HCT116 (cell line): ENCODE measurements around the gene COBL. TPM values are rescaled to one million over a fixed set of nuclear protein-coding genes. Genes with fewer than 3 reads are reported as not detected.

Source experiments
- ATAC-seq: fragments of 200-7000 bp; cut with Tn5 transposase; 2 replicates; pipeline ENCODE4 v1.9.1; 2020; ENCODE audit warnings: mild to moderate bottlenecking, moderate library complexity
- BruUV-seq: library from RNA; stranded (reverse); fragments of 400-500 nt; replicated peaks from 2 replicates; lab custom pipeline; 2021; lab: Mats Ljungman, UMichigan
- CTCF ChIA-PET: fragments of 300-600 bp; sonication (Branson Sonifier 250); formaldehyde crosslinking; loops from one replicate; lab custom pipeline; 2021; ENCODE audit warnings: antibody characterized with exemption; lab: Charles Lee
- POLR2A ChIA-PET: fragments of 300-600, 350-600 bp; sonication (Branson Sonifier 250); formaldehyde crosslinking; loops from one replicate; lab custom pipeline; 2021; ENCODE audit warnings: antibody characterized with exemption; lab: Charles Lee
- RAD21 ChIA-PET, 2 experiments: fragments of 300-600 bp; sonication (Branson Sonifier 250); formaldehyde crosslinking; loops; one replicate each; lab custom pipeline; 2023; ENCODE audit warnings: low total read pairs in 2 of 2; ENCODE audit not compliant: uncharacterized antibody in 2 of 2, unreplicated experiment in 2 of 2, low non-redundant PET in 1 of 2; lab: Charles Lee
- DNase-seq: peaks from one replicate; pipeline ENCODE4 v3.0.0-alpha.2; 2010; ENCODE audit warnings: low read depth, low spot score
- H2AFZ ChIP-seq: fragments of 200-600 bp; shearing (Covaris generic), sonication (generic); 2 replicates; pipeline ENCODE4 v1.6.1; 2017; ENCODE audit warnings: low read depth, mixed run types, mixed read lengths, antibody characterized with exemption, low read length; ENCODE audit not compliant: poor library complexity, severe bottlenecking
- H3K27ac ChIP-seq: 2 replicates; pipeline ENCODE4 v1.5.1; 2012; ENCODE audit warnings: low read depth, low read length
- H3K27me3 ChIP-seq: fragments of 200-600 bp; sonication (generic); 2 replicates; pipeline ENCODE4 v1.6.1; 2016; ENCODE audit warnings: mixed run types, low read length, mixed read lengths; ENCODE audit not compliant: insufficient read depth
- H3K36me3 ChIP-seq, 2 experiments: fragments of 200-500 bp in 1 of 2; fragments of 200-600 bp in 1 of 2; sonication (Bioruptor generic) in 1 of 2; sonication (generic) in 1 of 2; 2 replicates each; pipeline versions ENCODE4 v1.5.1 to v1.6.1; 2014 to 2016; ENCODE audit warnings: low read length in 2 of 2, inconsistent platforms in 1 of 2, mixed read lengths in 1 of 2, mixed run types in 1 of 2; ENCODE audit not compliant: insufficient read depth in 2 of 2, control insufficient read depth in 1 of 2
- H3K4me1 ChIP-seq, 2 experiments: fragments of 200-600 bp in 1 of 2; sonication (generic) in 1 of 2; 2 replicates each; pipeline versions ENCODE4 v1.5.1 to v1.6.1; 2012 to 2017; ENCODE audit warnings: low read length in 2 of 2, inconsistent platforms in 1 of 2, mild to moderate bottlenecking in 1 of 2, mixed read lengths in 1 of 2, mixed run types in 1 of 2, moderate library complexity in 1 of 2; ENCODE audit not compliant: insufficient read depth in 2 of 2, control insufficient read depth in 1 of 2
- H3K4me2 ChIP-seq: fragments of 200-600 bp; sonication (generic); 2 replicates; pipeline ENCODE4 v1.6.1; 2017; ENCODE audit warnings: mixed run types, low read length, mixed read lengths
- H3K4me3 ChIP-seq, 2 experiments: fragments of 200-600 bp in 1 of 2; sonication (generic) in 1 of 2; replicated peaks in 1 of 2; 2 replicates each; pipeline ENCODE4 v1.5.1; 2011 to 2016; ENCODE audit warnings: low read length in 2 of 2, control low read depth in 1 of 2, low read depth in 1 of 2, mild to moderate bottlenecking in 1 of 2, mixed read lengths in 1 of 2, mixed run types in 1 of 2
- H3K79me2 ChIP-seq: fragments of 200-600 bp; sonication (generic); 2 replicates; pipeline ENCODE4 v1.6.1; 2017; ENCODE audit warnings: mild to moderate bottlenecking, mixed run types, low read length, moderate library complexity, mixed read lengths; ENCODE audit not compliant: insufficient read depth
- H3K9ac ChIP-seq: fragments of 200-600 bp; sonication (generic); 2 replicates; pipeline ENCODE4 v1.6.1; 2016; ENCODE audit warnings: low read length, mixed read lengths
- H3K9me2 ChIP-seq: fragments of 200-600 bp; sonication (generic), shearing (Covaris generic); 2 replicates; pipeline ENCODE4 v1.6.1; 2017; ENCODE audit warnings: mixed run types, mild to moderate bottlenecking, moderate library complexity; ENCODE audit not compliant: insufficient read depth
- H3K9me3 ChIP-seq, 2 experiments: fragments of 200-500 bp in 1 of 2; fragments of 200-600 bp in 1 of 2; sonication (Bioruptor generic) in 1 of 2; sonication (generic) in 1 of 2; 2 replicates each; pipeline ENCODE4 v1.6.1; 2014 to 2017; ENCODE audit warnings: low read length in 2 of 2, mixed read lengths in 2 of 2, inconsistent platforms in 1 of 2, low read depth in 1 of 2, mild to moderate bottlenecking in 1 of 2, mixed run types in 1 of 2, moderate library complexity in 1 of 2; ENCODE audit not compliant: control insufficient read depth in 1 of 2, insufficient read depth in 1 of 2
- H4K20me1 ChIP-seq: fragments of 200-600 bp; sonication (generic), shearing (Covaris generic); 2 replicates; pipeline ENCODE4 v1.6.1; 2017; ENCODE audit warnings: mixed run types, mild to moderate bottlenecking, moderate library complexity; ENCODE audit not compliant: insufficient read depth
- CBX3 ChIP-seq: IDR thresholded peaks from 2 replicates; pipeline ENCODE4 v1.6.1; 2012; ENCODE audit warnings: low read depth
- ELF1 ChIP-seq: IDR thresholded peaks from 2 replicates; pipeline ENCODE4 v1.6.1; 2012; ENCODE audit warnings: low read depth, borderline replicate concordance
- EZH2 ChIP-seq: fragments of 200-600 bp; sonication (generic); IDR thresholded peaks from 2 replicates; pipeline ENCODE4 v1.6.1; 2017; ENCODE audit warnings: antibody characterized with exemption, mixed run types
- EZH2phosphoT487 ChIP-seq: fragments of 200-600 bp; IDR thresholded peaks from 2 replicates; pipeline ENCODE4 v1.6.1; 2018; ENCODE audit warnings: antibody characterized with exemption, borderline replicate concordance
- POLR2A ChIP-seq: IDR thresholded peaks from 2 replicates; pipeline ENCODE4 v1.7.0; 2011; ENCODE audit warnings: borderline replicate concordance; ENCODE audit not compliant: insufficient read depth, insufficient read length; ENCODE audit errors: extremely low read depth
- SP1 ChIP-seq: IDR thresholded peaks from 2 replicates; pipeline ENCODE4 v1.6.1; 2012; ENCODE audit warnings: low read depth
- SRF ChIP-seq: IDR thresholded peaks from 2 replicates; pipeline ENCODE4 v1.6.1; 2012; ENCODE audit warnings: low read depth
- YY1 ChIP-seq: IDR thresholded peaks from 2 replicates; pipeline ENCODE4 v1.6.1; 2011; ENCODE audit warnings: low read length, low read depth, moderate library complexity, mild to moderate bottlenecking; ENCODE audit not compliant: insufficient replicate concordance; ENCODE audit errors: extremely low read depth
- intact Hi-C: fragments of 100-400 bp; cut with micrococcal nuclease; formaldehyde crosslinking; loops from 2 replicates; pipeline ENCODE4 v1.10.0; 2022
- total RNA-seq: library from RNA; stranded (reverse); gene quantifications from one replicate; pipeline ENCODE4 v1.2.1, GENCODE V29; 2021; ENCODE audit not compliant: unreplicated experiment
- TF ChIP-seq, protein P1 (sequence below): IDR thresholded peaks from 2 replicates; pipeline ENCODE4 v1.6.1; 2012
- TF ChIP-seq, protein P2 (sequence below), 3 experiments: fragments of 200-600 bp in 1 of 3; sonication (generic) in 1 of 3; IDR thresholded peaks in 2 of 3; conservative IDR thresholded peaks in 1 of 3; 2 replicates each; pipeline ENCODE4 v1.5.1; 2012 to 2017; ENCODE audit warnings: low read depth in 2 of 3, low read length in 2 of 3, antibody characterized with exemption in 1 of 3, borderline replicate concordance in 1 of 3, control low read depth in 1 of 3, mild to moderate bottlenecking in 1 of 3, mixed read lengths in 1 of 3, mixed run types in 1 of 3, moderate library complexity in 1 of 3; ENCODE audit not compliant: insufficient read depth in 1 of 3
- TF ChIP-seq, protein P3 (sequence below): IDR thresholded peaks from 2 replicates; pipeline ENCODE4 v1.6.1; 2012; ENCODE audit warnings: low read depth
- TF ChIP-seq, protein P4 (sequence below): IDR thresholded peaks from 2 replicates; pipeline ENCODE4 v1.6.1; 2011; ENCODE audit warnings: mild to moderate bottlenecking, low read length, moderate library complexity; ENCODE audit not compliant: insufficient replicate concordance; ENCODE audit errors: extremely low read depth

Gene COBL
- total RNA-seq, 1 experiment from 2014 or later = 19.3 TPM

DNA sequence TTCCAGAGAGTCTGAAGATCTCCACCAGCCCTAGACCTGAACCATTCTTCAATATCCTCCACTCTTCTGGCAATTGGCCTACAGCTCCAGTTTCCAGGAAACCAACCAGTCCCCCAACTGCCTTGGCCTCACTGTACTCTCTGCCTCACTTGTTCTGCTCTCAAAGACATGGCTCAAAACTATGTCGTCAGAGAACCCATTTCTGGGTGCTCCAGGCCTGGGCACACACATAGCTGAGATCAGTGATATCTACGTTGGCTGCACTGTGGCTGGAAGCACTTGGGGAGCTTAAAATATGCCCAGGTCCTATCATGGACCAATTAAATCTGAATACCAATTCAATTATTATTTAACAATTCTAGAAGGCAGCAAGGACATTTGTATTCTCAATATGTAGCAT, 93.1 kb downstream of the COBL start:
- CTCF ChIA-PET = interaction anchor here (1.5 kb wide), 1 partner anchor 134 kb away, joined by 3 read pairs; no protein-coding TSS in a partner anchor
- RAD21 ChIA-PET = no interaction called here
- H3K27me3 ChIP-seq = no peaks in the 10 kb centered on the region
- H3K9ac ChIP-seq = no peak overlapping the region
- intact Hi-C loops = no loop called here
- H3K27ac ChIP-seq = no peak overlapping the region
- H3K4me1 ChIP-seq = peaks cover 7 to 25% of the 10 kb centered on the region in 2 experiments; a peak in 3 of 4 replicates
- no TSS peak for BruUV-seq
- no peak overlapping the region for H3K4me3 ChIP-seq
- no peak overlapping the region for H2AFZ ChIP-seq
- DNase-seq (no peak), ATAC-seq (no peak)
- no peak overlapping the region for H3K4me2 ChIP-seq
- no peaks in the 10 kb centered on the region for H3K9me2 ChIP-seq
- POLR2A ChIA-PET = no interaction called here
- H3K36me3 ChIP-seq = no peaks in the 10 kb centered on the region
- H4K20me1 ChIP-seq = no peaks in the 10 kb centered on the region
- no peaks in the 10 kb centered on the region for H3K9me3 ChIP-seq
- TF ChIP-seq, protein P1, sequence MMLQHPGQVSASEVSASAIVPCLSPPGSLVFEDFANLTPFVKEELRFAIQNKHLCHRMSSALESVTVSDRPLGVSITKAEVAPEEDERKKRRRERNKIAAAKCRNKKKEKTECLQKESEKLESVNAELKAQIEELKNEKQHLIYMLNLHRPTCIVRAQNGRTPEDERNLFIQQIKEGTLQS = no peak
- TF ChIP-seq CBX3 (no peak), SRF (no peak), SP1 (no peak), EZH2 (no peak), EZH2phosphoT487 (no peak), POLR2A (no peak), YY1 (no peak), ELF1 (no peak)
- TF ChIP-seq, protein P2, sequence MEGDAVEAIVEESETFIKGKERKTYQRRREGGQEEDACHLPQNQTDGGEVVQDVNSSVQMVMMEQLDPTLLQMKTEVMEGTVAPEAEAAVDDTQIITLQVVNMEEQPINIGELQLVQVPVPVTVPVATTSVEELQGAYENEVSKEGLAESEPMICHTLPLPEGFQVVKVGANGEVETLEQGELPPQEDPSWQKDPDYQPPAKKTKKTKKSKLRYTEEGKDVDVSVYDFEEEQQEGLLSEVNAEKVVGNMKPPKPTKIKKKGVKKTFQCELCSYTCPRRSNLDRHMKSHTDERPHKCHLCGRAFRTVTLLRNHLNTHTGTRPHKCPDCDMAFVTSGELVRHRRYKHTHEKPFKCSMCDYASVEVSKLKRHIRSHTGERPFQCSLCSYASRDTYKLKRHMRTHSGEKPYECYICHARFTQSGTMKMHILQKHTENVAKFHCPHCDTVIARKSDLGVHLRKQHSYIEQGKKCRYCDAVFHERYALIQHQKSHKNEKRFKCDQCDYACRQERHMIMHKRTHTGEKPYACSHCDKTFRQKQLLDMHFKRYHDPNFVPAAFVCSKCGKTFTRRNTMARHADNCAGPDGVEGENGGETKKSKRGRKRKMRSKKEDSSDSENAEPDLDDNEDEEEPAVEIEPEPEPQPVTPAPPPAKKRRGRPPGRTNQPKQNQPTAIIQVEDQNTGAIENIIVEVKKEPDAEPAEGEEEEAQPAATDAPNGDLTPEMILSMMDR (IDR thresholded peaks at IDR 0.05 in 2 of 3, conservative IDR thresholded peaks at IDR 0.05 in 1 of 3; ENCODE audit: borderline replicate concordance in 1 of 3, insufficient read depth in 1 of 3, low read depth in 2 of 3, low read length in 2 of 3) = no peak
- TF ChIP-seq, protein P3, sequence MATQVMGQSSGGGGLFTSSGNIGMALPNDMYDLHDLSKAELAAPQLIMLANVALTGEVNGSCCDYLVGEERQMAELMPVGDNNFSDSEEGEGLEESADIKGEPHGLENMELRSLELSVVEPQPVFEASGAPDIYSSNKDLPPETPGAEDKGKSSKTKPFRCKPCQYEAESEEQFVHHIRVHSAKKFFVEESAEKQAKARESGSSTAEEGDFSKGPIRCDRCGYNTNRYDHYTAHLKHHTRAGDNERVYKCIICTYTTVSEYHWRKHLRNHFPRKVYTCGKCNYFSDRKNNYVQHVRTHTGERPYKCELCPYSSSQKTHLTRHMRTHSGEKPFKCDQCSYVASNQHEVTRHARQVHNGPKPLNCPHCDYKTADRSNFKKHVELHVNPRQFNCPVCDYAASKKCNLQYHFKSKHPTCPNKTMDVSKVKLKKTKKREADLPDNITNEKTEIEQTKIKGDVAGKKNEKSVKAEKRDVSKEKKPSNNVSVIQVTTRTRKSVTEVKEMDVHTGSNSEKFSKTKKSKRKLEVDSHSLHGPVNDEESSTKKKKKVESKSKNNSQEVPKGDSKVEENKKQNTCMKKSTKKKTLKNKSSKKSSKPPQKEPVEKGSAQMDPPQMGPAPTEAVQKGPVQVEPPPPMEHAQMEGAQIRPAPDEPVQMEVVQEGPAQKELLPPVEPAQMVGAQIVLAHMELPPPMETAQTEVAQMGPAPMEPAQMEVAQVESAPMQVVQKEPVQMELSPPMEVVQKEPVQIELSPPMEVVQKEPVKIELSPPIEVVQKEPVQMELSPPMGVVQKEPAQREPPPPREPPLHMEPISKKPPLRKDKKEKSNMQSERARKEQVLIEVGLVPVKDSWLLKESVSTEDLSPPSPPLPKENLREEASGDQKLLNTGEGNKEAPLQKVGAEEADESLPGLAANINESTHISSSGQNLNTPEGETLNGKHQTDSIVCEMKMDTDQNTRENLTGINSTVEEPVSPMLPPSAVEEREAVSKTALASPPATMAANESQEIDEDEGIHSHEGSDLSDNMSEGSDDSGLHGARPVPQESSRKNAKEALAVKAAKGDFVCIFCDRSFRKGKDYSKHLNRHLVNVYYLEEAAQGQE = no peak
- TF ChIP-seq, protein P4, sequence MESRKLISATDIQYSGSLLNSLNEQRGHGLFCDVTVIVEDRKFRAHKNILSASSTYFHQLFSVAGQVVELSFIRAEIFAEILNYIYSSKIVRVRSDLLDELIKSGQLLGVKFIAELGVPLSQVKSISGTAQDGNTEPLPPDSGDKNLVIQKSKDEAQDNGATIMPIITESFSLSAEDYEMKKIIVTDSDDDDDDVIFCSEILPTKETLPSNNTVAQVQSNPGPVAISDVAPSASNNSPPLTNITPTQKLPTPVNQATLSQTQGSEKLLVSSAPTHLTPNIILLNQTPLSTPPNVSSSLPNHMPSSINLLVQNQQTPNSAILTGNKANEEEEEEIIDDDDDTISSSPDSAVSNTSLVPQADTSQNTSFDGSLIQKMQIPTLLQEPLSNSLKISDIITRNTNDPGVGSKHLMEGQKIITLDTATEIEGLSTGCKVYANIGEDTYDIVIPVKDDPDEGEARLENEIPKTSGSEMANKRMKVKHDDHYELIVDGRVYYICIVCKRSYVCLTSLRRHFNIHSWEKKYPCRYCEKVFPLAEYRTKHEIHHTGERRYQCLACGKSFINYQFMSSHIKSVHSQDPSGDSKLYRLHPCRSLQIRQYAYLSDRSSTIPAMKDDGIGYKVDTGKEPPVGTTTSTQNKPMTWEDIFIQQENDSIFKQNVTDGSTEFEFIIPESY = no peak
- H3K79me2 ChIP-seq = no peaks in the 10 kb centered on the region
